SK-N-MC (cell line): ENCODE measurements around the gene DTNBP1.
A peak's percentile ranks its signal among the peaks of the same experiment; 100 is the strongest.

Experiments used
- DNase-seq: peaks from one replicate; pipeline ENCODE4 v3.0.0-alpha.2; 2011; ENCODE audit warnings: low read depth, low spot score
- H3K27ac ChIP-seq: fragments of 200-600 bp; sonication (generic); 2 replicates; pipeline ENCODE4 v1.5.1; 2016; ENCODE audit warnings: mixed run types
- H3K36me3 ChIP-seq: fragments of 200-600 bp; sonication (generic); 2 replicates; pipeline ENCODE4 v1.6.1; 2017; ENCODE audit warnings: antibody characterized with exemption, low read length, mixed read lengths; ENCODE audit not compliant: insufficient read depth
- H3K4me3 ChIP-seq: fragments of 200-600 bp; sonication (generic); 2 replicates; pipeline ENCODE4 v1.5.1; 2016
- H3K9ac ChIP-seq: fragments of 200-600 bp; sonication (generic); 2 replicates; pipeline ENCODE4 v1.8.0; 2017; ENCODE audit warnings: mixed run types, mixed read lengths; ENCODE audit not compliant: insufficient read length
- H3K9me3 ChIP-seq: fragments of 200-600 bp; sonication (generic); 2 replicates; pipeline ENCODE4 v1.6.1; 2017; ENCODE audit warnings: low read depth, mild to moderate bottlenecking, antibody characterized with exemption, low read length, moderate library complexity, mixed read lengths
- EZH2 ChIP-seq: fragments of 200-600 bp; sonication (generic); IDR thresholded peaks from one replicate; pipeline ENCODE4 v1.6.1; 2017; ENCODE audit warnings: antibody characterized with exemption
- FOXP2 ChIP-seq: optimal IDR thresholded peaks from 2 replicates; pipeline ENCODE3; 2011; ENCODE audit warnings: mild to moderate bottlenecking, moderate library complexity; ENCODE audit not compliant: insufficient read depth; ENCODE audit errors: extremely low read length, control extremely low read depth
- POLR2AphosphoS5 ChIP-seq: IDR thresholded peaks from 2 replicates; pipeline ENCODE4 v1.6.1; 2012; ENCODE audit warnings: mild to moderate bottlenecking, low read depth, low read length, borderline replicate concordance

DTNBP1 gene

DNA sequence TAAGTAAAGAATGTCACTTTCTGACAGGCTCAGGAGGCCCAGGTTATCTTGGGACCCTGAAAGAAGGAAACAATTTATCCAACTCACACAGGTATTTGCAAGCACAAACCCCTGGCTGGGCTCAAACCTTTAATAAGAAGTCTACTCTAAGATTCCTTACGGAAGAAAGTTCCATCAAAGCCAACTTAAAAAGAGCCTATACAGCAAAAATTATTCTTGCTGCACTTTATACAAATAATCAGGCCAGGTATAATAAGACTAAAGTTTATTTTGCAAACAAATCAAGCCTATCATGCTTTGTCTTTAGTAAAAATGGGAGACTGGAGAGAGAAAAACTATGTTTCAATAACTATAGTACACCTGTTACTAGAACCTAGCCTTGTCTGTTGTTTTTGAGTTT lies 102.1 kb downstream of the DTNBP1 start:
- no peak for DNase-seq
- Histone ChIP-seq H3K9ac (no peak overlapping the region), H3K27ac (no peak overlapping the region), H3K4me3 (no peak overlapping the region), H3K36me3 (no peaks in the 10 kb centered on the region), H3K9me3 (no peaks in the 10 kb centered on the region)
- TF ChIP-seq EZH2 = no peak
- TF ChIP-seq POLR2AphosphoS5 = no peak
- no peak for TF ChIP-seq FOXP2

DNA sequence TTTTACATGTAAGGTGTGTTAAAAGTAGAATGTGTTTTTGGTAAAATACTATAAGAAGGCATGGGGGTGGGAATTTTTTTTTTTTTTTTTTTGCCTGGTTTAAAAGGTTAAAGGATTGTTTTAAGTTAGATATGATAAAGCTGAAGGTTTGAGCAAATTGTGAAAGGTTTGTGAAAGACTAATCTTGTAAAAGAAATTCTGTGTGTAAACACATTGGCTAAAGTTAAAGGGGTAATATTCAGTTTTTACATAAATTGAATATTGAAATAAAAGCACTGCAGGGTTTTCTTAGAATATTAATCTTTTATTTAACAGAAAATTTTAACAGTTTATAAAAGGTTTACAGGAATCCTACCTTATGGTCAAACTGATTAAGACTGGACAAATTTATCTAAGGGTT lies 105.7 kb downstream of the DTNBP1 start:
- TF ChIP-seq POLR2AphosphoS5 (no peak), FOXP2 (no peak), EZH2 (no peak)
- Histone ChIP-seq H3K36me3 (no peaks in the 10 kb centered on the region), H3K4me3 (no peak overlapping the region), H3K9ac (no peak overlapping the region), H3K9me3 (no peaks in the 10 kb centered on the region), H3K27ac (no peak overlapping the region)
- no peak for DNase-seq

DNA sequence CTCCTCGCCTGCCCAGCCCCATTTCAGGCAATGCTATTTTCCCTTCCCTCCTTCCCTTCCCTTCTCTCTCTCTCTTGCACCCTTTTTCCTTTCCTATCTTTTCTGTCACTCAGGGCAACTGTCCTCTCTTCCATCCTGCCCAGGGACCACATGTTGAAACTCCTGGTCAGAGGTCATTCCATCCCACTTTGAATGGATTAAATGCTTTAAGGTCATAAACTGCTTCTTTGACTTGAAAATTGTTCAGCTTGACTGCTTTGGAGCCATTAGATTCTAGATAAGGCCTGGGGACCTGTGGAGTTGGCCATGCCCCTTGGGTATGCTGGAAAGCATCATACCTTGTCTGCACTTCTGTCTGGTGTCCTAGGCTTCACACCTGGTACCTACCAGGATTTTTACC lies 106.1 kb downstream of the DTNBP1 start:
- H3K9me3 ChIP-seq = no peaks in the 10 kb centered on the region
- H3K36me3 ChIP-seq = no peaks in the 10 kb centered on the region
- no peak for DNase-seq
- no peak overlapping the region for H3K9ac ChIP-seq
- TF ChIP-seq FOXP2 = no peak
- no peak for TF ChIP-seq POLR2AphosphoS5
- no peak for TF ChIP-seq EZH2
- no peak overlapping the region for H3K4me3 ChIP-seq
- no peak overlapping the region for H3K27ac ChIP-seq

DNA sequence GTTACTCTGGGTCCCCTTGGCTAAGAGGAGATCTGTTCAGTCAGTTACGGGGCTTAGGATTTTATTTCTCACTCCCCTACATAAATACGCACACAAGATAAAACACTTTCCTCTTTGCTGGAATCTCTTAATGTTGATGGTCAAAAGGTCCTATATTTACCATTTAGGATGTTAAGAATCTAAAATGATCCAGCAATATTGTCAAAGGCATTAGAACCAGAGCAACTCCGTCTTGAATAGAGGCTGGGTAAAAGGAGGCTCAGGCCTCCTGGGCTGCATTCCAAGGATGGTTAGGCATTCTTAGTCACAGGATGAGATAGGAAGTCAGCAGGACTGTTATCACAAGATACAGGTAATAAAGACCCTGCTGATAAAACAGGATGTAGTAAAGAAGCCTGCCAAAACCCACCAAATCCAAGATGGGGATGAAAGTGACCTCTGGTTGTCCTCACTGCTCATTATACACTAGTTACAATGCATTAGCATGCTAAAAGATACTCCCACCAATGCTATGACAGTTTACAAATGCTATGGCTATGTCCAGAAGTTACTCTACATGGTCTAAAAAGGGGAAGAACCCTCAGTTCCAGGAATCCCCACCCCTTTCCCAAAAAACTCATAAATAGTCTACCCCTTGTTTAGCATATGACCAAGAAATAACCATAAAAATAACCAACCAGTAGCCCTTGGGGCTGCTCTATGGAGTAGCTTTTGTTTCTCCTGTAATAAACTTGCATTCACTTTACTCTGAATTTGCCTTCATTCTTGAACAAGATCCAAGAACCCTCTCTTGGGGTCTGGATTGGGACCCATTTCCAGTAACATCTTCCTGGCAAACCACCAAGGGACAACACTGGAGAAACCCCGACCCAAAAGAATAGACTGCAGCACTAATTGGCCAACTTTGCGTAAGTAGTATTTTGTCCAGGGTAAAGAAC lies 107.5 kb downstream of the DTNBP1 start:
- no peak for DNase-seq
- H3K4me3 ChIP-seq = no peak overlapping the region
- no peaks in the 10 kb centered on the region for H3K9me3 ChIP-seq
- H3K27ac ChIP-seq = no peak overlapping the region
- H3K9ac ChIP-seq = no peak overlapping the region
- TF ChIP-seq FOXP2 (no peak), EZH2 (no peak), POLR2AphosphoS5 (no peak)
- H3K36me3 ChIP-seq = no peaks in the 10 kb centered on the region

DNA sequence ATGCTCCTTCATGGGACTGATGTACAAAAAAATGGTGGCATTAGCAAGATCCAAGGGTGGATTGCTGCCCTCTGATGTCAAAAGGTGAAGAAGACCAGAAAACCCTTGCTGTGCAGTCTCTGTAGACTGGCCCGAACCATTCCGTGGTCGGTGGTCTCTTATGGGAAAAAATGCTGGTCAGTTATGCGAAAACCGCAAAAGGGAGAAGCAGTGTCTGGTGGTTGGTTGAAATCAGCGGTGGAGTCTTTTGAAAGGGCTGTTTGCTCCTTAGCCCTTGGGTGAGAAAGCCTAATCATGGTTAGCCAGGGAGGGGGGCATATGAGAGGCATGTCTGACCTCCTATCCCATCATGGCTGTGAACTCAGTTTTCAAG lies 108.1 kb downstream of the DTNBP1 start:
- TF ChIP-seq POLR2AphosphoS5 (no peak), FOXP2 (no peak), EZH2 (no peak)
- no peak for DNase-seq
- Histone ChIP-seq H3K36me3 (no peaks in the 10 kb centered on the region), H3K4me3 (no peak overlapping the region), H3K9me3 (no peaks in the 10 kb centered on the region), H3K9ac (no peak overlapping the region), H3K27ac (no peak overlapping the region)

DNA sequence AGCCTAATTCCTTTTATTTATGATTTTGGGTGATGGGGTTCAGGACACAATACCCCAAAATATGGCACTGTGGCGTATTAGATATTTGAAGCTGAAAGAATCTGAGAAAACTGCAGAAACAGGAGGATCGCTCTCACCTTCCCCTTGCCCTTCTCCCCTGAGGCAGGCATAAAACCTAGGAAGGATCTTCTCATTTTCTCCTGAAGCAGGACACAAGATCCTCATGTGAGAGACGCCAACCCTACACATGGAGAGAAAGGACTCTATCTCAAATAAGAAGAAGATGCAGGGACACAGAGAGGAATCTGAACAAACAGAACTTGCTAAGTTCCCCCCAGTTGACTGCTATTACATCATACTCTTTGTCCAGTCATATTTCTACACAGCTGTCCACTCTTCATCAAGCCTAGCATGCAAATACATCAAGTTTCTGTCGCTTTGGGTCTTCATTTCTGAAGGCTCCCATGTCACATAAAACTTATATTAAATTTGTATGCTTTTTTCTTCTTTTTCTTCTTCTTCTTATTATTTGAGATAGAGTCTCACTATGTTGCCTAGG lies 109.0 kb downstream of the DTNBP1 start:
- peak overlapping the region; percentile 78; the same call in 1 of the 2 replicates for H3K27ac ChIP-seq
- TF ChIP-seq POLR2AphosphoS5 = no peak
- no peak for TF ChIP-seq FOXP2
- TF ChIP-seq EZH2 = no peak
- no peak for DNase-seq
- no peaks in the 10 kb centered on the region for H3K36me3 ChIP-seq
- H3K9ac ChIP-seq = no peak overlapping the region
- no peaks in the 10 kb centered on the region for H3K9me3 ChIP-seq
- no peak overlapping the region for H3K4me3 ChIP-seq

DNA sequence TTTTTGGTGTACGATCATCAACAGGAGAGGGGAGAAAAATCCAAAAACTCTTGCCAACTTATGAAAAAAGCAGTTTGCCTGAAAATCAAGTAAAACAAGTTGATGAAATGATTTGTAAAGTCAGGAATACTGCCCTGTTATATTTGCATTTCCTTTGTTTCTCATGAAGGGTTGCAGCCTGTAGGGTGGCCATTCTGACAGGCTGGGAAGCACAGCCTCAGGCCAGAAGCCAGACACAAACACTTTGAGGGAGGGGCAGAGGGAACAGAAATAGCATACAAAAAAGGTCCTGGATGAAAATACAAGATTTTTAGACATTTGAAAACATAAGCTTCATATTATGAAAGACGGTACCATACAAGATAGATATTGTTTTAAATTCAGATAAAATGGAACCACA lies 109.8 kb downstream of the DTNBP1 start:
- no peaks in the 10 kb centered on the region for H3K9me3 ChIP-seq
- H3K36me3 ChIP-seq = no peaks in the 10 kb centered on the region
- H3K27ac ChIP-seq = peak overlapping the region; percentile 78
- no peak for TF ChIP-seq POLR2AphosphoS5
- TF ChIP-seq FOXP2 = no peak
- no peak for TF ChIP-seq EZH2
- no peak for DNase-seq
- H3K9ac ChIP-seq = no peak overlapping the region
- H3K4me3 ChIP-seq = peak overlapping the region; percentile 30

DNA sequence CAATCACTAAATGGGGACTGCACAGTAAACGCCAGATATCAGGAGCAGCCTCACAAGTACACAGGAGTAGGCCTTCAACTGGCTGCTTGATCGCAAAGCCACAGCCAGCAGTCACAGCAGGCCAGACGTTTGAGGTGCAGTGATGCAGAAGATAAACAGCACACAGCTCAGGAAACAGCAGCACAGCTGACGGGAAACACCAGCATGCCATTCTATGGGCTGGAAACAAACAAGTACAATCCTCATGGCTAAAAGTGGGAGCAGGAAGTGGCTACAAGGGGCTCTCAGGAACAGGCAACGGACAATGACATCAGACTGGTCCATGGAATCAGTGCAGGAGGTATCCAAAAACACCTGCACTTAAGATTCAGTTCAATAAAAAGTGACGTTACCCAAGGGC lies 111.0 kb downstream of the DTNBP1 start:
- no peak for TF ChIP-seq EZH2
- no peak for TF ChIP-seq POLR2AphosphoS5
- TF ChIP-seq FOXP2 = peak; percentile 95
- Histone ChIP-seq H3K9me3 (no peaks in the 10 kb centered on the region), H3K27ac (no peak overlapping the region), H3K36me3 (no peaks in the 10 kb centered on the region), H3K9ac (no peak overlapping the region), H3K4me3 (peak overlapping the region; percentile 22)
- DNase-seq = no peak
